Left lobe of liver (tissue), 2 donors: Measurements from ENCODE around the gene PDE7B. TPM values are rescaled to one million over a fixed set of nuclear protein-coding genes. Genes with fewer than 3 reads are reported as not detected.

ENCODE experiments used
- ATAC-seq: fragments of 200-7000 bp; cut with Tn5 transposase; one replicate; pipeline ENCODE4 v1.9.1; 2020; ENCODE audit warnings: mild to moderate bottlenecking, moderate library complexity
- DNase-seq: peaks from one replicate; pipeline ENCODE4 v3.0.0-alpha.2; 2020; ENCODE audit warnings: low spot score
- total RNA-seq: library from RNA; stranded (reverse); gene quantifications from one replicate; pipeline ENCODE4 v1.2.1, GENCODE V29; 2021
- donor health status: DM: no; HTN: no; CAD: no; lungs with moderate emphysema.
- donor health status: DM: no; HTN: yes; CAD: no.

Gene PDE7B
- total RNA-seq, 1 donor from 2014 or later = 3.4 TPM

GRCh38 chr6:135974426-135974825 is 122.9 kb downstream of the PDE7B start:
- ATAC-seq = no peak

GRCh38 chr6:135976585-135976984 is 125.1 kb downstream of the PDE7B start:
- ATAC-seq (no peak), DNase-seq (no peak)

More at GRCh38 chr6:135974426-135974825, 122.9 kb downstream of the PDE7B start:
- no peak for DNase-seq

- no peak for DNase-seq
- no peak for ATAC-seq
These were observed 131.6 kb downstream of the PDE7B start for GRCh38 chr6:135983093-135983492.

- ATAC-seq (no peak), DNase-seq (no peak)
These were observed 132.3 kb downstream of the PDE7B start for GRCh38 chr6:135983718-135984343.

- DNase-seq (no peak), ATAC-seq (no peak)
These were observed 134.0 kb downstream of the PDE7B start for GRCh38 chr6:135985471-135985870.

GRCh38 chr6:135987226-135987625 is 135.7 kb downstream of the PDE7B start:
- DNase-seq (no peak), ATAC-seq (no peak)

- ATAC-seq (no peak), DNase-seq (no peak)
These were observed 138.9 kb downstream of the PDE7B start for GRCh38 chr6:135990439-135990838.

- no peak for DNase-seq
- no peak for ATAC-seq
These were observed 139.5 kb downstream of the PDE7B start for GRCh38 chr6:135990855-135991464.

- DNase-seq (no peak), ATAC-seq (no peak)
These were observed 141.2 kb downstream of the PDE7B start for GRCh38 chr6:135992739-135993138.

- ATAC-seq (no peak), DNase-seq (no peak)
These were observed 141.9 kb downstream of the PDE7B start for GRCh38 chr6:135993361-135993760.

- DNase-seq = no peak
- ATAC-seq = no peak
These were observed 143.5 kb downstream of the PDE7B start for GRCh38 chr6:135994857-135995544.

GRCh38 chr6:135995545-135995898 is 144.0 kb downstream of the PDE7B start:
- DNase-seq (no peak), ATAC-seq (no peak)

- ATAC-seq = no peak
- DNase-seq = no peak
These were observed 145.2 kb downstream of the PDE7B start for GRCh38 chr6:135996668-135997067.

- no peak for ATAC-seq
- no peak for DNase-seq
These were observed 147.9 kb downstream of the PDE7B start for GRCh38 chr6:135999393-135999792.

GRCh38 chr6:136007345-136007744 is 155.8 kb downstream of the PDE7B start:
- DNase-seq (no peak), ATAC-seq (no peak)

GRCh38 chr6:136011475-136011874 is 160.0 kb downstream of the PDE7B start:
- no peak for ATAC-seq

GRCh38 chr6:136012198-136012887 is 160.8 kb downstream of the PDE7B start:
- DNase-seq (no peak), ATAC-seq (no peak)

More at GRCh38 chr6:136011475-136011874, 160.0 kb downstream of the PDE7B start:
- no peak for DNase-seq

GRCh38 chr6:136012943-136013342 is 161.4 kb downstream of the PDE7B start:
- ATAC-seq (no peak), DNase-seq (no peak)

GRCh38 chr6:136014454-136015437 is 163.2 kb downstream of the PDE7B start:
- ATAC-seq (no peak), DNase-seq (no peak)

- ATAC-seq = no peak
- no peak for DNase-seq
These were observed 164.0 kb downstream of the PDE7B start for GRCh38 chr6:136015531-136015930.
